ENCODE measurements around the gene CRISPLD2.
A peak's percentile ranks its signal among the peaks of the same experiment; 100 is the strongest.

Gene CRISPLD2

GRCh38 chr16:84884246-84884595 lies 64.4 kb downstream of the CRISPLD2 start:
- H3K4me3 ChIP-seq (ENCODE audit: low read length), result no peak overlapping the region
- TF ChIP-seq CTCF (IDR thresholded peaks at IDR 0.05; ENCODE audit: insufficient read depth, low read depth, low read length, missing control alignments), result no peak
- DNase-seq (ENCODE audit: low read depth), result no peak

- peak; percentile 30 for DNase-seq (ENCODE audit: low read depth)
- no peak overlapping the region for H3K4me3 ChIP-seq (ENCODE audit: low read length)
- no peak for TF ChIP-seq CTCF (IDR thresholded peaks at IDR 0.05; ENCODE audit: insufficient read depth, low read depth, low read length, missing control alignments)
Measured at GRCh38 chr16:84884596-84885341, 65.0 kb downstream of the CRISPLD2 start.

GRCh38 chr16:84885342-84885910 lies 65.6 kb downstream of the CRISPLD2 start:
- no peak for DNase-seq (ENCODE audit: low read depth)
- H3K4me3 ChIP-seq (ENCODE audit: low read length), result no peak overlapping the region
- TF ChIP-seq CTCF (IDR thresholded peaks at IDR 0.05; ENCODE audit: insufficient read depth, low read depth, low read length, missing control alignments), result no peak

- no peak for DNase-seq (ENCODE audit: low read depth)
- no peak overlapping the region for H3K4me3 ChIP-seq (ENCODE audit: low read length)
- TF ChIP-seq CTCF (IDR thresholded peaks at IDR 0.05; ENCODE audit: insufficient read depth, low read depth, low read length, missing control alignments), result no peak
Measured at GRCh38 chr16:84886497-84887090, 66.8 kb downstream of the CRISPLD2 start.

GRCh38 chr16:84887207-84887606 lies 67.4 kb downstream of the CRISPLD2 start:
- DNase-seq (ENCODE audit: low read depth), result no peak
- TF ChIP-seq CTCF (IDR thresholded peaks at IDR 0.05; ENCODE audit: insufficient read depth, low read depth, low read length, missing control alignments), result no peak
- no peak overlapping the region for H3K4me3 ChIP-seq (ENCODE audit: low read length)

- DNase-seq (ENCODE audit: low read depth), result peak; percentile 30
- TF ChIP-seq CTCF (IDR thresholded peaks at IDR 0.05; ENCODE audit: insufficient read depth, low read depth, low read length, missing control alignments), result no peak
- H3K4me3 ChIP-seq (ENCODE audit: low read length), result no peak overlapping the region
Measured at GRCh38 chr16:84888450-84888849, 68.7 kb downstream of the CRISPLD2 start.

All from epithelial cell of esophagus (primary cell).